Erythroblast (primary cell): ENCODE results near the gene STOM.

ENCODE experiments used
- GATA1 ChIP-seq: IDR thresholded peaks from 2 replicates; pipeline ENCODE4 v1.6.1; 2011; ENCODE audit warnings: low read depth, mild to moderate bottlenecking, control low read depth, low read length, moderate library complexity
- POLR2A ChIP-seq: IDR thresholded peaks from 2 replicates; pipeline ENCODE4 v1.6.1; 2011; ENCODE audit warnings: mild to moderate bottlenecking, low read length

GRCh38 chr9:121326901-121327613 is 43.0 kb downstream of the STOM start:
- TF ChIP-seq POLR2A, result no peak
- TF ChIP-seq GATA1, result no peak
